ENCODE measurements around the gene TBC1D22A.

DNA sequence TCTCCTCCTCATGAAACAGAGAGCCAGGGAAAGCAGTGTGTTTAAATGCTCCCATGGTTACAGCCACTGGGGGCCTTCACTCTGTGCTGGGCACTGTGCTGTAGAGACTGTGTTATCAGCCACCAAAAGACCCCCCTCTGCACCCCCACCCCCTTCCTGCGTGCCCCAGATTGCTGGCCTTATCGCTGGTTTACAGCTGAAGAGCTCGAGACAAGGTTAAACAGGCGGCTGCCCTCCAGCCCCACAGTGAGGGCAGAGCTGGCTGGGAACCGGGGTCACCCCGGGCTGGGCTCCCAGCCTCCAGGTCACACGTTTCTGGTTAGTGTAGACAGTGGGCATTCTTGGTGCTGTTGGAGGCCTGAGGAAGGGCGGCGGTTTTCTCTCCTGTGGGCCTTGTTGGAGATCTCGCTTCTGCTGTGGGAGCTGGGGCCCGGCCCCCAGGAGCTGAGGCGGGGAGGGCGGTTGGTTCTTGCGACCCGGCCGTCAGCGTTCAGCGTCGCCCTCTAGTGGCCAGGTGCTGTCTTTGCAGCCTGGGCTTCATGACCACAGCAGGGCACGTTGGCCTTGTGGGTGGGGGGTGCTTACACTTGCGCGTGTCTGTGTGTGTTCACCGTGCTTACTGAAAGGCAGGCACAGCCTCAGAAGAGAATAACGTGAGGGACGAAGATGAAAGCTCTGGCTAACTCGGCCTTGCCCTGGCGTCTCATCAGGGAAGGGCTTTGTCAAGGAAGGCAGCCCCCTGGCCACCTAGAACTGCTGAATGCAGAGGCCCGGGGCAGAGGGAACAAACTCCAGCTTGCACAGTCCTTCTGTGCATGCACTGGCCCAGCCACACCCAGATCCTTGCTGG, 40.8 kb downstream of the TBC1D22A start:
- TF ChIP-seq, protein P1, sequence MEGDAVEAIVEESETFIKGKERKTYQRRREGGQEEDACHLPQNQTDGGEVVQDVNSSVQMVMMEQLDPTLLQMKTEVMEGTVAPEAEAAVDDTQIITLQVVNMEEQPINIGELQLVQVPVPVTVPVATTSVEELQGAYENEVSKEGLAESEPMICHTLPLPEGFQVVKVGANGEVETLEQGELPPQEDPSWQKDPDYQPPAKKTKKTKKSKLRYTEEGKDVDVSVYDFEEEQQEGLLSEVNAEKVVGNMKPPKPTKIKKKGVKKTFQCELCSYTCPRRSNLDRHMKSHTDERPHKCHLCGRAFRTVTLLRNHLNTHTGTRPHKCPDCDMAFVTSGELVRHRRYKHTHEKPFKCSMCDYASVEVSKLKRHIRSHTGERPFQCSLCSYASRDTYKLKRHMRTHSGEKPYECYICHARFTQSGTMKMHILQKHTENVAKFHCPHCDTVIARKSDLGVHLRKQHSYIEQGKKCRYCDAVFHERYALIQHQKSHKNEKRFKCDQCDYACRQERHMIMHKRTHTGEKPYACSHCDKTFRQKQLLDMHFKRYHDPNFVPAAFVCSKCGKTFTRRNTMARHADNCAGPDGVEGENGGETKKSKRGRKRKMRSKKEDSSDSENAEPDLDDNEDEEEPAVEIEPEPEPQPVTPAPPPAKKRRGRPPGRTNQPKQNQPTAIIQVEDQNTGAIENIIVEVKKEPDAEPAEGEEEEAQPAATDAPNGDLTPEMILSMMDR (IDR thresholded peaks at IDR 0.05), result peak in 5 of 7 experiments; percentile 84 to 96 (median 94)
- TF ChIP-seq POLR2A (IDR thresholded peaks at IDR 0.05) (no peak), POLR2AphosphoS5 (IDR thresholded peaks at IDR 0.05) (no peak), EP300 (IDR thresholded peaks at IDR 0.05) (no peak)
